SKM-1 (cell line): ENCODE measurements around the gene PTPRR.

Experiments
- DNase-seq: peaks from one replicate; lab custom pipeline; 2025; ENCODE audit not compliant: unreplicated experiment; lab: John Stamatoyannopoulos, UW

Gene PTPRR

GRCh38 chr12:70919176-70919575, 1.4 kb downstream of the PTPRR start:
- no peak for DNase-seq

- DNase-seq, result no peak
These were observed 2.2 kb downstream of the PTPRR start for GRCh38 chr12:70918321-70918720.

GRCh38 chr12:70910666-70911065, 9.9 kb downstream of the PTPRR start:
- no peak for DNase-seq

- no peak for DNase-seq
These were observed 11.6 kb downstream of the PTPRR start for GRCh38 chr12:70908978-70909377.

- no peak for DNase-seq
These were observed 13.1 kb downstream of the PTPRR start for GRCh38 chr12:70907412-70907811.

- no peak for DNase-seq
These were observed 24.6 kb downstream of the PTPRR start for GRCh38 chr12:70895956-70896355.

GRCh38 chr12:70892593-70892992, 27.9 kb downstream of the PTPRR start:
- no peak for DNase-seq

- no peak for DNase-seq
These were observed 29.4 kb downstream of the PTPRR start for GRCh38 chr12:70890895-70891832.

- DNase-seq, result no peak
These were observed 34.6 kb downstream of the PTPRR start for GRCh38 chr12:70885956-70886355.

- DNase-seq, result no peak
These were observed 36.7 kb downstream of the PTPRR start for GRCh38 chr12:70883855-70884254.

- DNase-seq, result no peak
These were observed 39.8 kb downstream of the PTPRR start for GRCh38 chr12:70880744-70881143.

- no peak for DNase-seq
These were observed 43.6 kb downstream of the PTPRR start for GRCh38 chr12:70876952-70877351.

GRCh38 chr12:70875628-70876027, 44.9 kb downstream of the PTPRR start:
- no peak for DNase-seq

- DNase-seq, result no peak
These were observed 65.5 kb downstream of the PTPRR start for GRCh38 chr12:70854881-70855568.

- no peak for DNase-seq
These were observed 66.4 kb downstream of the PTPRR start for GRCh38 chr12:70854138-70854537.

GRCh38 chr12:70853326-70853725, 67.2 kb downstream of the PTPRR start:
- no peak for DNase-seq

GRCh38 chr12:70852416-70853150, 68.0 kb downstream of the PTPRR start:
- no peak for DNase-seq

GRCh38 chr12:70849265-70849960, 71.1 kb downstream of the PTPRR start:
- DNase-seq, result no peak

GRCh38 chr12:70847871-70848270, 72.7 kb downstream of the PTPRR start:
- DNase-seq, result no peak

GRCh38 chr12:70845268-70845667, 75.3 kb downstream of the PTPRR start:
- DNase-seq, result no peak

GRCh38 chr12:70843363-70843762, 77.2 kb downstream of the PTPRR start:
- no peak for DNase-seq
